ENCODE measurements around the gene KIRREL1.

KIRREL1 gene

DNA sequence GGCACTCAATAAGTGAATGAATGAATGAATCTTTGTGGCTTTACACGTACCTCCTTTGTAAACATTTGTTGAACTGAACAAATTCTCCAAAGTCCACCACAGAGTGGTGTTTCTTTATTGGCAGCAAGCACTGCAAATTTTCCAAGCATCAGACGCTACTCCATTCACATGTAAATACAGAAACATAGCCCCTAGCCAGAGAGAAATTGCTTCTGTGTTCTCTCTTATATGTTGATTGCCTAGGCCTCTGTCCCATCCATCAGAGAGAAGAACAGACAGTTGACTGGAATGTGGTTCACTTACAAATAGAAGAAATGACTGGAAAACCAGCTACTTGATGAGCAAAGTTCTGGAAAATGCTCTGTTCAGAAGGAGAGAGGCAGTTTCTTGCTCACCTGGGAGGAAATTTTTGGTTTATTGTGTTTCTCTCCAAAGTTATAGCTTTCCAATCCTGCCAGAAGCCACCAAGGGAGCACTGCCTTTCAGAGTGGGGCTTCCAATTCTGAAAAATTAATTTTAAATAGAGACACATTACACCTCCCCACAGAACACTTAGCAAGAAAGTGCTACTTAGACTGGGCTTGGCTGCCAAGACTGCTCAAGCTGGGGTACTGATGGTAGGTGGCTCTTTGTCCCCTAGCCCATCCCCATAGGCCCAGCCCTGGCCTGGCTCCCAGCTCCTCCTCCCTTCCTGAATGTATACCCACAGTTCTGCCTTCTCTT is 18.1 kb upstream of the KIRREL1 start:
- DNase-seq = no peak

DNA sequence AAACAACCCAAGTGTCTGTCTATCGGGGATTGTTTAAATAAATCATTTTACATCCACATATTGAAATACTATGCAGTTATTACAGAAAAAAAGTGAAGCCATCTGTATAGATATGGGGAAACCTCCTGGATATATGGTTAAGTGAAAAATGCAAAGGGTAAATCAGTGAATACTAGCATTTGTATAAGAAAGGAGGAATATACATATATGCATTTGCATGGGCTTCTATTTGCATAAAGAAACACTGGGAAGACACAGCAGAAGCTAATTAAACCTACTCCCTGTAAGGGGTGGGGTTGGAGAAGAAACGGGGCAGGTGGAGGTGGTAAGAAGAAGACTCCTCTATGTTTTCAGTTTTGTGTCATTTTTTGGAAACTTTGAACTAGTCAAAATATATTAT is 16.6 kb upstream of the KIRREL1 start:
- no peak for DNase-seq

DNA sequence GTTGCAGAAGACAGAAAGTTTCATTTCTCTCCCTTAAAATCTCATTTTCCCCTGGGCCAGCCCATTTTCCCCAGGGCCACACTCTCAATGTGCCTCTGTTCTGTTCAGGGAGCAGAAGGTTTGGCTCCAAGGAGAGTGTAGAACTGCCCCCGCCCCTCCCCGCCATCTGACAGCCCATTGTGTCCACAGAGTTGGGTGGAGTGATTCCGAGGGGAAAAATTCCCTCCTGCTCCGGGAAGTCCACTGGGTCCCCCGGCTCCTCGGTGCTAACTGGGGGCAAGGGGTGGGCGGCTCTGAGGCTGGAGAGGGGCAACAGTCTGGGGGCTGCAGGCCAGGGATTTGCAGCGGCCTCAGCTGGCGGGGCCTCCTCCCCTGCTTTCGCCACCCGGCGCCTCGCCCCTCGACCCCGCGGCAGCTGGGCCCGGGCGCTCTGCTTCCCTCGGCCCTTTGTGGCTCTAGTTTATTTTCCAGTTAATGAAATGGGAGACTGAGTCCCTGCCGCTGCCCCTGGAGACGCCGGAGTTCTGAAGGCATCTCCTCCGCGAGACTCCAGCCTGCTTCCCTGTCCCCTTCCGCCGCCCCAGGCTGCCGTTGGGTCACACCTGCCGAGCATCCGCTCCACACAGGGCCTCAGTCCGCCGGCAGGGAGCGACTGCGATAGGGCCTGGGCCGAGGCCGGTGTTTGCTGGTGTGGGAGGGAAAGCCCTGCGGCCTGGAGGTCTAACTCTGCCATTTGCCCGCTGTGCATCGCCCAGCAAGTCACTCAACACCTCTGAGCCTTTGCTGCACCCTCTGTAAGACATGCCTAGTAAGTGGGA is 14.7 kb upstream of the KIRREL1 start:
- DNase-seq = no peak

DNA sequence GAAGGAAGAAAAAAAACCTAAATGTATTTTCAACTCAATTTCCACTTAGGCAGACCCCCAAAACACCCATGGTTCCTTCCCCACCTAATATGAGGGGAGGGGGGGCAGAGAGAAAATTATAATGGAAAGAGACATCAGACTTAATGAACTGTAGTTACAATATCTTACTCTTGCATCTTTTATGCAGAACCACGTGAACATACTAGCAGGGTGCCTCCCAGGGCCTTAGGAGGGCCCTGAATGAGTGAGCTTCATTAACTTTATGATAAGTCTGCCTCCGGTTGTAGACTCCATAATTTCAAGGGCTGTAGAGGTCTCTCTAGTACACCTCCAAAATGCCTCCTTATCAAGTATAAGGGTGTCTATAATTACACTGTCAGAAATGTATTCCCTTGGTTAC is 11.3 kb upstream of the KIRREL1 start:
- no peak for DNase-seq

DNA sequence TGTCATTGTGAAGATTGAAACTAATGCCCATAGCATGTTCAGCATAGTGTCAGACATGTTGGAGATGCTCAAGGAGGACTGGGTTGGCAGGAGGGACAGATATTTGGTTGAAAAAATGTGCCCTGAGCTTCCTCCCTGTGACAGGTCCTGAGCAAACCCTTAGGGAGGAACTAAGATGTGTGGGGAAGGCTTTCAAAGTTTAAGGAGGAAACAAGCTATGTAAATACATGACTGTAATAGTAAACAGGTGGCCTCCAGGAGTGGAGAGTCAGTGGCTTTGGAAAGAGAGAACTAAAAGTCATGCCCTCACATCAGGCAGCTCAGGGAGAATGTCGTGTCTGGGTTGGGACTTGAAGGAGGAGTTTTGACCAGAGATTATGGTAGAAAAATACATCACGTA is 9.7 kb upstream of the KIRREL1 start:
- no peak for DNase-seq

DNA sequence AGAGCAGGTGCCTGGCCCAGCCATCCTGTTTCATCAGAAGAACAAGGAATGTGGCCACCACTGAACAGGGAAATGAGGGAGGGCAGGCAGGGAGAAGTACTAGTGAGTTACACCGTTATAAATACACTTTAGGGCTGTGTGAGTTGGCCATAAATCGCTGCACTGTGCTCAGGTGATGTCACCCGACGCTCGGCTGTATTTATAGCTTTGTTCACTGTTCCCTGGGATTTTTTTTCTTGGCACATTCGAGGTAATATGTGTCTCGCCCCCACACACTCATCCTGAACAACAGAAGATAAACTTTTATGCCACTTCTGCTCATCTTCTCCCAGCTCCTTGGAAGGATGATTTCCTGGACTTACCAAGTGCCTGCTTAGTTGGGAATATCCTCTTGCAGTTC is 9.0 kb upstream of the KIRREL1 start:
- DNase-seq = no peak

DNA sequence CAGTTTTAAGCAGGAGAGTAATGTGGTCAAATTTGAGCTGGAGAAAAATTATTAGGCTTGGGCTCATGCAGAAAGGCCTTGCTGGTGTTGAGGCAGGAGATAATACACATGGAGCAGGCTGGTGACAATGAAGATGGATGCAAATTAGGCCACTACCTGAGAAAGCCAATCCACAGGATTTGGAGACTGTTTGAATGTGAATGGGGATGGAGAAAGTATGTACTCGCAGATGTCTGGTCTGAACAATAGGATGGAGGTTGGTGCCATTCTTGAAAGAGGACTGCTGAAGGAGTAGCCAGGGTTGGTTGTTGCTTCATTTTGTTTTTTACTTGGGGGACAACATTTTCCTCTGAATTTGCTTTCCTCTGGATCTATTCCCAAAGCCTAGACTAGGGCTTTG is 8.0 kb upstream of the KIRREL1 start:
- DNase-seq = no peak

DNA sequence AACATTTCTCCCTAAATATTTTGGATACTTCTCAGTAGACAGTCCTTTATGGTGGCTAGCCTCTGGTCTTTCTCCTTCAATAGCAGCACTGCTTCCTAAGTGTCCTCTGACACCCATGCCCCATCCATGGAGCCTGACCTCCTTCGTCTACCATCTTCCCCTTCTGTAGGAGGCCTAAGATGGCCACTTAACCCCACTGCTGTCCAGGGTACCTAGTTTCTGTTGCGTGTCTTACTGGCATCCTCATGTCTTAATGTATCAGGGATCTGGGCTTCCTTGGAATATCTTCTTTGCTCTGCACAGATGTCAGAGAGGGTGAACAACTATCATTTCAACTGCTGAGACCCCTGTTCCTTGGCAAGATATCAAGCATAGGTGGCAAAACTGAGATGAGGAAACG is 5.4 kb upstream of the KIRREL1 start:
- no peak for DNase-seq

DNA sequence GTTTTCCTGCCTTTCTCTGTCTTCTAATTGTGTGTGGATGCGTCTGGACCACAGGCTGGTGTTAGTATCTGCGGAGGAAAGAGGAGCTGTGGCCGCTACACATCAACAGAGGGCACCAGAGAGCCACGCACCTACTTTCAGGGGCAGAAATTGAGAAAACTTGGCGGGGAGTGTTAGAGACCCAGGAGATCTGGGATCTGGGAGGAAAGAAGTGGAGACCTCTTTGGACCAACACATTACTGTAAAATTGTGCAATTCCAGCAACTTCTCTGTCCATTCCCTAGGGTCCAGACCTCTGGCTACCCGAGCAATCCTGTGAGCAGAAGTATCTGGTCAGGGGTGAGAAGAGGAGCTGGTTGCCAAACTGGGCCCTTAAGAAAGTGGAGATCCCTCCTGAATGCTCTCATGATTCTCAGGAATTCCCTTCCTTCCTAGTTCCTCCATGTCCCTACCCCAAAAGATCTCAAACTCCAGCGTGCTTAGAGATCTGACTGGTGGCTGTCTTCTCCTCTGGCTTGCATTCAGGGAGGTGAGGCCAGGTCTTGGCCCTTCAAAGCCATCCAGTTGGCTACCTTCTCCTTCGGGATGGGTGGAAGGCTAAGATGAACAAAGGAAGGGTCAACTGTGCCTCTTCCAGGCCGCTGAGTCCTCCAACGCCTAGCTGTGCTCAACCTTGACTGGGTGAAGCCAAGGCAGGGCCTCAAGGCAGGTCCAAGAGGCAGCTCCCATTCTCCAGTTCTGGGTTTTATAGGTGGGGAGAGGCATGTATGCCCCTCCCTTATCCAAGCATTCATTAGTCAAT is 1.2 kb upstream of the KIRREL1 start:
- DNase-seq = peak; percentile 58

DNA sequence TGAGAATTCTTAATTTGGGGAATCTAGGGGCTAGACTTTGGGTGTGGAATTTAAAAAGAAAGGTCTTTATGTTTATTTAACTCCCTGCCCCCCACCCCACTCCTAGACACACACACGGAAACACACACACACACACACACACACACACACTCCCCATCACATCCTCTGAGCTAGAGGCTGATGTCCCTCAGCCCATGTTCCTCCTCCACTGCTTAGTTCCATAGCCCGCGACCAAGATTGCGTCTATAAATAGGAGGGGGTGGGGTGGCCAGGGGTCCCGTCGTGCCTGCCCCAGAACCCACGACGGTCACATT is 655 bp upstream of the KIRREL1 start:
- DNase-seq = no peak

DNA sequence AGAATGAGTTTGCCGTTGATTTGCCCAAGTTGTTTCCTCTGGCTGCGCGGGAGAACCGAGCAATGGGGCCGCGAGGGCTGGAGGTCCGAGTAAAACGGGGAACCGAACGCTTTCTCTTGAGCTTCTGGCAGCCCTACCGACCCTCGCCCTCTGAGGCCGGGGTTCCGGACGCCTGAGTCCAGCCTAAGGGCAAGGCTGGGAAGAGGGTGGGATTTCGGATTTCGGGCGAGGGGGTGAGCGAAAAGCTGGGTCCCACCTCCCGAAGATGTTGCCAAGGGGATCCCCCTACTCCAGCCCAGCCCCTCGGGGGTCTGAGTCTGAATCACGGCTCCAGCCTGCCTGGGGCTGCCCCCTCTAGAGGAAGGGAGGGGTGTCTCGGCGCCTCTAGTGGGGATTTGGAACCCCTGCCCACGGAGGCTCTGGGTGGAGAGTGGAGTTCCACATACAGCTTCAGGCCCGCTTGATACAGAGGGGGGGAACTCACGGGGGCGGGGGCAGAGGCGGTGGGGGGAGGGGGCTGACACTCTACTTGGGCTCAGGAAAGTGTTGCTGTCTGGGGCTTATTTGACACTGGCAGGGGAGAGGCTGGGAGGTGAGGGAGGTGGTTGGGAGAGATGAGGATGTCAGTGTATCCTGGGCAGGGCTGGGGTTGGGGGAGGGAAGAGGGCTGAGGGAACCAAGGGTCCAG is 617 bp downstream of the KIRREL1 start:
- no peak for DNase-seq

DNA sequence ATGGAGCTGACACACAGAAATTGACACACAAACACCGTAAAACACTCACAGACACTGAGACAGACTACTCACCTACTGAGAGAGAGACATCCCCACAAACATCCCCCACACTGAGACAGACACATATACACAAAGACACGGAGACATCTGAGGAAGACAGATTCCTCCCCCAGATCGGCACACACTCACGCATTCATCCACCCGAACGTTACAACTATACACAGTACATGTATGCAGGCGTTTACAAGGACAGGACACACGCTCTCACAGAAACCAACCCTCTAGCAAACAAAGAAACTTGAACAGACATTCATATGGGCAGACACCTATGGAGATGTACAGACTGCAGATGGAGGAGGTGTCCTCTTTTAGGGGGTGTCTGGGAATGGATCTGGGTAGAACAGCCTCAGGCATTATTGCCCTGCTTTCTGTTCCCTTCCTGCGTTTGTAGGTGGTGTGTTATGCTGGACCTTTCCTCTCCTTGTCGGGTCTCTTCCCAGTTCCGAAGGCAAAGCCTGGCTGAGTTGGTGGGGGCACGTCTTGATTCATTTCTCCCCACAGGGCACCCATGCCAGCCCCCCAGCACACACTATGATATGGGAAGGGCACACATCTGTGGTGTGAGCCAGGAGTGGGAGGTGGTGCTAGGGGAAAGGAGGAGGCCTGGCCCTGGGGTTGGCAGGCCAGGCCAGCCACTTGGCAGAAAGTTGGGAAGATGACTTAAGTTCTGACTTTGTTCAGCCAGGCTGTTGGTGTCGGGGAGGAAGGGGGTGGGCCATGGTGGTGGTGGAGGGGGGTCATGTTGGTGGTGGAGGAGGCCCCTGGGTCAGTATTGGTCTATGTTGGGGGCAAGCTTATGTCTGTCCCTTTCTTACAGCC is 1.5 kb downstream of the KIRREL1 start:
- no peak for DNase-seq

DNA sequence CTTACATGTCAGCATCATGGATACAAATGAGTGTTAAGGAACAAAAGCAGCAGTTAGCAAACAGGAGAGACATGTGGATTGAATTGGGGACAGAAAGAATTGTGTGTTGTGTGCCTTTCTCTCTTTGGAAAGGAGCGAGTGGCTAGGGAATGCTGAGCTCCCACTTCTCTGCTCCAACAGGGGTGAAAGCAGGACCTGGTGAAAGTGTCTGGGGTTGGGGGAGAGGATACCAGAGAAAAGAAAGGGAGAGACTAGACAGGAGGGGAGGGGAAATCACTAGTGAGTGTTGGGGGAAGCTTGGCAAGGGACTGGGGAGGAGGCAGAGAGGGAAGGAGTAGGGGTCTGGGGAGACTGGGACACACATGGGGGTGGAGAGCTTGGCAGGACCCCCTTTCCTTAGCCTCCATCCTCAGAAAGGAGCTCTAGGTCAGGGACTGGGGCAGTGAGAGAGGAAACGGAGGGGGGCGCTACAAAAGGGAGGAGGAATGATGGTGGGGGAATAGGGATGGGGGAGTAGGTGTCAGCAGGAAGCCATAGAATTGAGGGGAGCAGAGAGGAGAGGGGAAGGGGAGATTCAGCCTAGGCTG is 2.2 kb downstream of the KIRREL1 start:
- DNase-seq = no peak

DNA sequence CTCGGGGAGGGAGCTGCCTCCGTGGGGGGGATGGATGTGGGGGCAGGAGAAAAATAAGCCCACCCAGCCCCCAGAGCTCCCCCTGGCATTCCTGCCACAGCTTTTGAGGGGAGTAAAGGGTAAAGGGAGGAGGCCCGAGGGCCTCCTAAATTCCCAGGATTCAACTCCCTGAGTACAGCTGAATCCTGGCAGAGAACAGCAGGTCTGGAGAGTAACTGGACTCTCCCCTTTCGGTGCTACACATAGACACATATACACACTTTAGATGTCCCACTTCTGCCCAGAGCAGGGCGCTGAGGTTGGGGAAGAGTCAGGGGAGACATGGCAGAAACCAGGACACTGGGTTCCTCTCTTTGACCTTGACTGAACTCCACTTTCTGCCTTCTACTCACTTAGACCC is 3.0 kb downstream of the KIRREL1 start:
- DNase-seq = no peak

DNA sequence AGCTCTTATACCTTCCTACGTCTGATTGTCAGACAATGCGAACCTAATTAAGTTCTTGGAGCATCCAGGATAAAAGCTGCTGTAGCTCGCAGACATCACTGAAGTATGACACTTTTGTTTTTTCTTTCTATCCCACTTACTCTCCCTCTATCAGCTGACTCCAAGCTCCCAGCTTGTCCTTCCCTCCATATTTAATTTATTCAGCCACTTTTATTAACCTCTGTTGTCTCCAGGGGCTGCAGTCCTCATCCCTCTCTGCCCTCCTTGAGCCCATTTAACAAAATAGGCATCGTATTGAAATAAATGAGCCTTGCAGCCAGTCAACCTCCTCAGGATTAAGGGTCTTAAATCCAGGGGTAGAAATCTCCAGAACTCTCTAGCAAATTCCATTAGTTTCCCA is 7.1 kb downstream of the KIRREL1 start:
- no peak for DNase-seq

DNA sequence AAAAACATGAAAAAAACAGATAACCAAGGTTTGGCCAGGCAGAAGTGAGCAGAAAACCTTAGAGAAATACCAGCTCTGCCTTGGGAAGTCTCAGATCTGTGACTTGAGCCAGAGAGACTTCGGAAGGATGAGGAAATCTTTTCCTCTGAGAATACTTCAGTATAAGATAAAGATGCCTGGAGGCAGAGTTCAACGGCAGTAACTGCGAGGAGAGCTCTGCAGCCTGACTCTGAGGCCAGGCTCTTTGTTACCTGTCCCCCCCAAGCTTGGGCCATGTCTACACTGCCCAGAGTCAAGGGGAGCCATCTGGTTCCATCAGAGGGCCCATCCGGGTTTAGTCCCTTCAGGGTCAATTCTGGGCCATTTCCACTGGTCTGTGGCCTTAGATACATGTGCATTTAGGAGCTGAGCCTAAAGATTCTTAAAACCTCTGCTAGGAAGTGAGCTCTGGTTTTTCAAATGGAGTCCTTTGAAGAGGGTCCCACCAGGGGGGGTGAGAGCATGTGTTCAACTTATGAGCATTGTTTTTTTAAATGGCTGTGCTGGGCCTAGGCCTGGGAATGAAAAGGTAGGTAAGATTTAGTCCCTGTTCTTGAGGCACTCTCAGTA is 8.7 kb downstream of the KIRREL1 start:
- DNase-seq = no peak

DNA sequence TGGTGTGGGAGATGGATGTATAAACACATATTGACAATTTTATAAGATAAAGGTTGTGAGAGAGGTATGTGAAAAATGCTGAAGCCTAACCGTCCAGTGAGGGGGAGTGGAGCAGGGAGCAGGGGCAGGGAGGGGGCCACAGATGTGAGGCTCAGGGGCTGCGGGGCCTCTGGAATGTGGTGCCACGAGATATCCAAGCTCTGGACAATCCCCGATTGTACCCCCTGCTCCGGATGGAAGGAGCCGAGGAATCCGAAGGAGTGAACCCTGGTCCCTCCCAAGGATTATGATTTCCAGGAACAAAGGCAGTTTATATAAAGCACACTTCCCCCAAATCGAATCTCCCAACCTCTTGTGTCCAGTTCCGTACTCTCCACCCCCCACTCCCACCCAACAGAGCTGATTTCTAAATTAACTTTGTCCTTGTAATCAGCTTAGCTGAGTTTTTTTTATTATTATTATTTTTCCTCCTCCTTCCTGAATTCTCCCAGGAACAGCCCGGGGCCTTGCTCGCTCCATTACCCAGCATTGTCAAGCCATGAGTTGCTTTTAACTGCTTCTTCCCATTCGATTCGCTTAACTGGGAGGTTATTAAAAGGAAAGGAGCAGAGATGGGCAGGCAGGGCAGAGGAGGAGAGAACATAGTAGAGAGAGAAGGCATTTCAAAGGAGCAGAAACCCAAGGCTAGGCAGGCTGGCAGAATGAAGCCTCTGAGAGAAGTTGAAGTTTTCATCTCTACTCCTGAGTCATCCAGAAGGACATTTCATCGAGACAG is 9.4 kb downstream of the KIRREL1 start:
- no peak for DNase-seq

DNA sequence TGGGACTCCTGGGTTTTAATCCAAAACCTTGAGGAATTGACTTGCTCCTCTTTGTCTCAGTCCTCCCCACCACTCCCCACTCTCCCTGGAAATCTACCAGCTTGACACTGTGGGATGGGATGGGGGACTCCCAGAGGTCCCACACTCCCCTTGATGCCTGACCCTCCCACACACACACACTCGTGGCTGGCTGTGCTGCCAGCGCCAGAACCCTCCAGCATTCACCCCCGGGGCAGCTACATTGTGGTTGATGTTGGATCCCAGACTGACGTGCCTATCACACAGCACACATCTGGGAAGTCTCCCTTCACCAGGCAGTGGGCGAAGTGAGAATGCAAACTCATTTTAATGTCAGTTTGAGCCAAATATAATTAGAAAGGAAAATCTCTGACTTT is 10.0 kb downstream of the KIRREL1 start:
- no peak for DNase-seq

DNA sequence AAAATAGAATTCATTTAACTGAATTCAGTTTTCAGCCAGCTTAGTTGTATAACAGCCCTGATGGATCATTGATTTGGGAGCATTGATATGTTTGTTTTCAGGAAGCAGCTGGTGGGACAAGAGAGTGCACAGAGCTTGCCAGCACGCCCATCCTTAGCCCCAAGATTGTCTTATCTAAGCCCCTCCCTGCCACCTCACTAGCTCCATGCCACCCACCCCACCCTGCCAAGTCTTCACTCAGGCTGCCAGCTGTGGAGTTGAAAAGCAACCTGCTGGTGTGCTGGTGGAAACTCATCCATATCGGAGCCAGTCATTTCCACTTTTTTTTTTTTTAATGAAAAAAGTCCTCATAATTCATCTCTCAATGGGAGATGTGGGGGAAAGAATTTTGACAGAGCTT is 11.8 kb downstream of the KIRREL1 start:
- no peak for DNase-seq

DNA sequence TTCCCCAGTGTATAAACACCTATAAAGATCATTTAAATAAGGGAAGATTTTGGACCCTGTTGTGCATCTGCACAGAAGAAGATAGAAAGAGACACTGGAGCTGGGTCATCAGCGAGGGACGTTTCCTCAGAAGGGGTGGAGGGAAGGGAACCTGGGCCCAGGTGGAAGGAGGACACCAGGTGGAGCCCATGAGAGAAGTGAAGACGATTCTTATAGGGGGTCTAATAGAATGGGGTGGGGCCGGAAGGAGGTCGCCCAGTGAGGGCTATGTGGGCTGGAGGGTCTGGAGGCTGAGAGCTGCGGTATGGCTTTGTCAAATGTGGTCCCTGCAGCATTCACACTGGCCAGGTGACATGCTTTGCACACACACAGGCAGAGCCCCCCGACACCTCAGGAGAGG is 13.7 kb downstream of the KIRREL1 start:
- DNase-seq = no peak
